K562 (cell line): ENCODE results near the gene MAGI2. TPM values are rescaled to one million over a fixed set of nuclear protein-coding genes. Genes with fewer than 3 reads are reported as not detected.

Experiments used
- ATAC-seq: fragments of 200-7000 bp; cut with Tn5 transposase; 3 replicates; pipeline ENCODE4 v1.9.1; 2020; ENCODE audit warnings: moderate library complexity
- BruUV-seq: library from RNA; stranded (reverse); fragments of 400-500 nt; replicated peaks from 2 replicates; lab custom pipeline; 2021; lab: Mats Ljungman, UMichigan
- CTCF ChIA-PET: fragments of 300-600 bp; formaldehyde crosslinking; extraction: SDS; loops from one replicate; lab custom pipeline; 2021; ENCODE audit warnings: low intra/inter-chr PET ratio; lab: Yijun Ruan, JAX
- POLR2A ChIA-PET: fragments of 300-600, 350-650 bp; sonication (Branson Sonifier 250); formaldehyde crosslinking; extraction: SDS; loops from one replicate; lab custom pipeline; 2021; ENCODE audit warnings: antibody characterized with exemption, inconsistent platforms; lab: Yijun Ruan, JAX
- DNase-seq, 4 experiments: peaks; one replicate each; pipeline versions ENCODE4 v3.0.0 to v3.0.0-alpha.2; 2011 to 2018; ENCODE audit warnings: low spot score in 3 of 4, mixed read lengths in 3 of 4; ENCODE audit errors: extremely low read depth in 1 of 4
- FAIRE-seq: peaks from 2 replicates; lab custom pipeline; 2011; peaks lifted over from hg19 to GRCh38; lab: Jason Lieb, UNC
- H2AFZ ChIP-seq: 2 replicates; pipeline ENCODE4 v1.6.0; 2011; ENCODE audit warnings: low read depth, low read length, control low read depth, inconsistent platforms
- H3K27ac ChIP-seq: fragments of 200-600 bp; 3 replicates; pipeline ENCODE4 v1.8.0; 2011; ENCODE audit warnings: low read depth, mild to moderate bottlenecking, control low read depth, inconsistent platforms, low read length, moderate library complexity, mixed read lengths; ENCODE audit errors: extremely low read depth
- H3K27me3 ChIP-seq, 2 experiments: fragments of 300-600 bp in 1 of 2; 2 replicates in 1 of 2; 3 replicates in 1 of 2; pipeline versions ENCODE4 v1.6.0 to v1.8.0; 2011; ENCODE audit warnings: inconsistent platforms in 2 of 2, low read length in 2 of 2, mild to moderate bottlenecking in 1 of 2, mixed read lengths in 1 of 2, moderate library complexity in 1 of 2; ENCODE audit not compliant: control insufficient read depth in 2 of 2, insufficient read depth in 2 of 2
- H3K36me3 ChIP-seq: fragments of 300-600 bp; 3 replicates; pipeline ENCODE4 v1.8.0; 2011; ENCODE audit warnings: mild to moderate bottlenecking, low read length, inconsistent platforms; ENCODE audit not compliant: control insufficient read depth, insufficient read depth
- H3K4me1 ChIP-seq, 2 experiments: fragments of 200-600 bp in 1 of 2; replicated peaks in 1 of 2; 2 replicates in 1 of 2; 3 replicates in 1 of 2; pipeline versions ENCODE4 v1.5.1 to v1.8.0; 2011; ENCODE audit warnings: inconsistent platforms in 2 of 2, low read length in 2 of 2, mild to moderate bottlenecking in 1 of 2, mixed read lengths in 1 of 2, moderate library complexity in 1 of 2; ENCODE audit not compliant: control insufficient read depth in 2 of 2, insufficient read depth in 2 of 2
- H3K4me2 ChIP-seq: 2 replicates; pipeline ENCODE4 v1.6.1; 2011; ENCODE audit warnings: low read length, control low read depth, inconsistent platforms, mixed read lengths; ENCODE audit not compliant: insufficient read depth
- H3K4me3 ChIP-seq: fragments of 200-600 bp; sonication (generic), shearing (Covaris generic); 2 replicates; pipeline ENCODE4 v1.5.1; 2016; ENCODE audit warnings: control low read depth, inconsistent platforms
- H3K79me2 ChIP-seq: fragments of 200-600 bp; 3 replicates; pipeline ENCODE4 v1.8.0; 2011; ENCODE audit warnings: low read length, inconsistent platforms; ENCODE audit not compliant: control insufficient read depth, insufficient read depth
- H3K9ac ChIP-seq, 2 experiments: 2 replicates each; pipeline versions ENCODE4 v1.6.0 to v1.6.1; 2011; ENCODE audit warnings: low read depth in 2 of 2, low read length in 2 of 2, control low read depth in 1 of 2, inconsistent platforms in 1 of 2, mild to moderate bottlenecking in 1 of 2, mixed read lengths in 1 of 2; ENCODE audit not compliant: insufficient read depth in 1 of 2
- H3K9me1 ChIP-seq: one replicate; pipeline ENCODE4 v1.6.0; 2011; ENCODE audit warnings: inconsistent platforms, mild to moderate bottlenecking, low read length, moderate library complexity; ENCODE audit not compliant: control insufficient read depth, insufficient read depth
- H3K9me3 ChIP-seq: replicated peaks from 2 replicates; pipeline ENCODE4 v1.5.1; 2011; ENCODE audit warnings: low read depth, low read length, inconsistent platforms; ENCODE audit not compliant: control insufficient read depth, insufficient read depth
- H4K20me1 ChIP-seq: replicated peaks from 2 replicates; pipeline ENCODE4 v1.6.1; 2011; ENCODE audit warnings: low read length, inconsistent platforms, mixed read lengths; ENCODE audit not compliant: control insufficient read depth, insufficient read depth
- HNRNPL ChIP-seq: fragments of 200-400 bp; formaldehyde crosslinking; IDR thresholded peaks from 2 replicates; pipeline ENCODE4 v1.6.1; 2017; ENCODE audit warnings: low read depth, mild to moderate bottlenecking, low read length
- HSF4 ChIP-seq: fragments of 250-450 bp; sonication (Bioruptor Pico); IDR thresholded peaks from 2 replicates; pipeline ENCODE4 v2.1.2; 2022; ENCODE audit warnings: mild to moderate bottlenecking, moderate library complexity, borderline replicate concordance
- KHSRP ChIP-seq: fragments of 450-650 bp; IDR thresholded peaks from 2 replicates; pipeline ENCODE4 v1.6.1; 2017
- RBM17 ChIP-seq: fragments of 200-400 bp; formaldehyde crosslinking; IDR thresholded peaks from 2 replicates; pipeline ENCODE4 v1.6.1; 2017; ENCODE audit warnings: low read depth, mild to moderate bottlenecking, low read length, borderline replicate concordance
- SLC30A9 ChIP-seq: fragments of 250-450 bp; sonication (Bioruptor Pico); IDR thresholded peaks from 2 replicates; pipeline ENCODE4 v1.8.0; 2022; ENCODE audit warnings: mild to moderate bottlenecking, moderate library complexity
- SNAPC5 ChIP-seq: fragments of 250-450 bp; sonication (Bioruptor Pico); IDR thresholded peaks from 2 replicates; pipeline ENCODE4 v1.8.0; 2021; ENCODE audit warnings: moderate library complexity, mild to moderate bottlenecking, inconsistent platforms
- SRSF1 ChIP-seq: fragments of 200-400 bp; formaldehyde crosslinking; IDR thresholded peaks from 2 replicates; pipeline ENCODE4 v1.6.1; 2017; ENCODE audit warnings: mild to moderate bottlenecking, low read depth, low read length, moderate library complexity
- TBP ChIP-seq: optimal IDR thresholded peaks from 2 replicates; pipeline ENCODE3; 2011; ENCODE audit warnings: low read depth, low read length, improper control_type of control experiment
- ZBED1 ChIP-seq: IDR thresholded peaks from 2 replicates; pipeline ENCODE4 v1.6.1; 2014
- ZMIZ1 ChIP-seq, 2 experiments: fragments of 150-350 bp in 1 of 2; IDR thresholded peaks; 2 replicates each; pipeline ENCODE4 v1.6.1; 2012 to 2016; ENCODE audit warnings: low read depth in 2 of 2, low read length in 2 of 2, mild to moderate bottlenecking in 1 of 2, moderate library complexity in 1 of 2
- WGBS: fragments of 100-300 bp; shearing (Covaris generic); methylation state at CpG from one replicate; pipeline ENCODE4 v1.1.6; 2016; ENCODE audit warnings: low coverage, mixed read lengths; ENCODE audit not compliant: insufficient coverage; ENCODE audit errors: missing lambda C conversion rate; 5-methylcytosine and 5-hydroxymethylcytosine counted together
- in situ Hi-C: fragments of 300-500 bp; cut with MboI; formaldehyde crosslinking; loops from 4 replicates; pipeline ENCODE4 v1.15.0; 2018; ENCODE audit warnings: inconsistent platforms, mixed read lengths
- intact Hi-C: fragments of 100-400 bp; cut with micrococcal nuclease; formaldehyde crosslinking; loops from 2 replicates; pipeline ENCODE4 v1.14.2; 2022
- polyA plus RNA-seq, 8 experiments: library from polyadenylated mRNA; depleted of rRNA in 4 of 8; stranded (reverse) in 5 of 8; unstranded in 3 of 8; fragments of >200 nt; fragmentation: Nextera tagmentation in 2 of 8; fragmentation: Illumina TruSeq in 1 of 8; extraction: Ambion mirVana in 2 of 8; extraction: Trizol in 1 of 8; gene quantifications; 2 replicates each; pipeline versions ENCODE4 v1.2.1 to v1.2.3, GENCODE V29; 2011 to 2014; ENCODE audit warnings: inconsistent platforms in 1 of 8, missing spikeins in 1 of 8
- total RNA-seq, 7 experiments: library from RNA; depleted of rRNA in 6 of 7; stranded (reverse); fragments of >200 nt in 6 of 7; fragmentation: Illumina TruSeq in 2 of 7; extraction: Trizol in 2 of 7; gene quantifications; 2 replicates each; pipeline versions ENCODE4 v1.2.1 to v1.2.3, GENCODE V29; 2011 to 2021; ENCODE audit warnings: low replicate concordance in 1 of 7
- TF ChIP-seq, protein P1 (sequence below): fragments of 250-450 bp; sonication (Bioruptor Pico); IDR thresholded peaks from 2 replicates; pipeline ENCODE4 v1.5.0; 2022; ENCODE audit warnings: mild to moderate bottlenecking

Gene MAGI2
- total and polyA plus RNA-seq, 9 of the 15 experiments (the other 6 are each of a cell fraction or from before 2014, with no cell fraction given) = 0.27 to 1.4 (median 0.70) TPM

GRCh38 chr7:79337717-79338116 lies 115.8 kb downstream of the MAGI2 start:
- no peaks in the 10 kb centered on the region for H3K27me3 ChIP-seq
- no peaks in the 10 kb centered on the region for H3K4me1 ChIP-seq
- no peak overlapping the region for H3K9ac ChIP-seq
- TF ChIP-seq TBP = no peak
- no peak for TF ChIP-seq RBM17
- TF ChIP-seq SLC30A9 (CRISPR knock-in tag) = no peak
- no peak for TF ChIP-seq SNAPC5 (CRISPR knock-in tag)
- TF ChIP-seq ZBED1 = no peak
- TF ChIP-seq KHSRP = no peak
- no peak for TF ChIP-seq ZMIZ1 (IDR thresholded peaks at IDR 0.05; ENCODE audit: low read depth in 2 of 2, low read length in 2 of 2)
- TF ChIP-seq HNRNPL = no peak
- TF ChIP-seq, protein P1, sequence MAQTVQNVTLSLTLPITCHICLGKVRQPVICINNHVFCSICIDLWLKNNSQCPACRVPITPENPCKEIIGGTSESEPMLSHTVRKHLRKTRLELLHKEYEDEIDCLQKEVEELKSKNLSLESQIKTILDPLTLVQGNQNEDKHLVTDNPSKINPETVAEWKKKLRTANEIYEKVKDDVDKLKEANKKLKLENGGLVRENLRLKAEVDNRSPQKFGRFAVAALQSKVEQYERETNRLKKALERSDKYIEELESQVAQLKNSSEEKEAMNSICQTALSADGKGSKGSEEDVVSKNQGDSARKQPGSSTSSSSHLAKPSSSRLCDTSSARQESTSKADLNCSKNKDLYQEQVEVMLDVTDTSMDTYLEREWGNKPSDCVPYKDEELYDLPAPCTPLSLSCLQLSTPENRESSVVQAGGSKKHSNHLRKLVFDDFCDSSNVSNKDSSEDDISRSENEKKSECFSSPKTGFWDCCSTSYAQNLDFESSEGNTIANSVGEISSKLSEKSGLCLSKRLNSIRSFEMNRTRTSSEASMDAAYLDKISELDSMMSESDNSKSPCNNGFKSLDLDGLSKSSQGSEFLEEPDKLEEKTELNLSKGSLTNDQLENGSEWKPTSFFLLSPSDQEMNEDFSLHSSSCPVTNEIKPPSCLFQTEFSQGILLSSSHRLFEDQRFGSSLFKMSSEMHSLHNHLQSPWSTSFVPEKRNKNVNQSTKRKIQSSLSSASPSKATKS = no peak
- TF ChIP-seq SRSF1 = no peak
- TF ChIP-seq HSF4 (CRISPR knock-in tag) = no peak
- WGBS = 0% methylated on average over 5 of the region's 5 CpGs
- intact Hi-C loops = no loop called here
- no peak for FAIRE-seq
- H3K9me1 ChIP-seq = no peaks in the 10 kb centered on the region
- CTCF ChIA-PET = no interaction called here
- ATAC-seq = no peak
- in situ Hi-C loops = no loop called here
- H2AFZ ChIP-seq = no peak overlapping the region
- DNase-seq = no peak
- no peaks in the 10 kb centered on the region for H3K36me3 ChIP-seq
- no peak overlapping the region for H3K4me3 ChIP-seq
- H3K9me3 ChIP-seq = no peaks in the 10 kb centered on the region; the same call in 1 of the 2 replicates
- POLR2A ChIA-PET = no interaction called here
- no TSS peak for BruUV-seq
- no peak overlapping the region for H3K27ac ChIP-seq
- H3K79me2 ChIP-seq = no peaks in the 10 kb centered on the region
- no peaks in the 10 kb centered on the region for H4K20me1 ChIP-seq
- no peak overlapping the region for H3K4me2 ChIP-seq
